ENCODE results near the gene FAM227A. TPM values are rescaled to one million over a fixed set of nuclear protein-coding genes. Genes with fewer than 3 reads are reported as not detected.

Gene FAM227A
- total RNA-seq, 2 donors from 2014 or later = 1.3 to 3.6 TPM

- no peaks in the 10 kb centered on the region for H3K36me3 ChIP-seq (replicated peaks in 1 of 2; ENCODE audit: insufficient read depth in 1 of 2, low read depth in 2 of 2)
- H3K9me3 ChIP-seq = no peaks in the 10 kb centered on the region
- H3K27ac ChIP-seq = no peak overlapping the region
- no peak for DNase-seq
- TF ChIP-seq POLR2A (IDR thresholded peaks at IDR 0.05) = no peak
- no peaks in the 10 kb centered on the region for H3K4me1 ChIP-seq
- no peaks in the 10 kb centered on the region for H3K27me3 ChIP-seq
- no peak for ATAC-seq
- 59 to 69% methylated on average over 3 of the region's 3 CpGs for WGBS, 2 donors
- no peak overlapping the region for H3K4me3 ChIP-seq
- intact Hi-C loops (cut with DNase I) = no loop called here
Measured at GRCh38 chr22:38638728-38639127, 17.5 kb downstream of the FAM227A start.

- ATAC-seq (no peak), DNase-seq (no peak)
- 84 to 93% methylated on average over 2 of the region's 2 CpGs for WGBS, 2 donors
- Histone ChIP-seq H3K4me3 (no peak overlapping the region), H3K9me3 (no peaks in the 10 kb centered on the region), H3K36me3 (replicated peaks in 1 of 2; ENCODE audit: insufficient read depth in 1 of 2, low read depth in 2 of 2) (no peaks in the 10 kb centered on the region), H3K27ac (no peak overlapping the region), H3K4me1 (no peaks in the 10 kb centered on the region), H3K27me3 (no peaks in the 10 kb centered on the region)
- intact Hi-C loops (cut with DNase I) = no loop called here
- TF ChIP-seq POLR2A (IDR thresholded peaks at IDR 0.05) = no peak
- TF ChIP-seq, protein P1, sequence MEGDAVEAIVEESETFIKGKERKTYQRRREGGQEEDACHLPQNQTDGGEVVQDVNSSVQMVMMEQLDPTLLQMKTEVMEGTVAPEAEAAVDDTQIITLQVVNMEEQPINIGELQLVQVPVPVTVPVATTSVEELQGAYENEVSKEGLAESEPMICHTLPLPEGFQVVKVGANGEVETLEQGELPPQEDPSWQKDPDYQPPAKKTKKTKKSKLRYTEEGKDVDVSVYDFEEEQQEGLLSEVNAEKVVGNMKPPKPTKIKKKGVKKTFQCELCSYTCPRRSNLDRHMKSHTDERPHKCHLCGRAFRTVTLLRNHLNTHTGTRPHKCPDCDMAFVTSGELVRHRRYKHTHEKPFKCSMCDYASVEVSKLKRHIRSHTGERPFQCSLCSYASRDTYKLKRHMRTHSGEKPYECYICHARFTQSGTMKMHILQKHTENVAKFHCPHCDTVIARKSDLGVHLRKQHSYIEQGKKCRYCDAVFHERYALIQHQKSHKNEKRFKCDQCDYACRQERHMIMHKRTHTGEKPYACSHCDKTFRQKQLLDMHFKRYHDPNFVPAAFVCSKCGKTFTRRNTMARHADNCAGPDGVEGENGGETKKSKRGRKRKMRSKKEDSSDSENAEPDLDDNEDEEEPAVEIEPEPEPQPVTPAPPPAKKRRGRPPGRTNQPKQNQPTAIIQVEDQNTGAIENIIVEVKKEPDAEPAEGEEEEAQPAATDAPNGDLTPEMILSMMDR (IDR thresholded peaks at IDR 0.05) = no peak
Measured at GRCh38 chr22:38638216-38638615, 18.0 kb downstream of the FAM227A start.

GRCh38 chr22:38632528-38632927 is 23.7 kb downstream of the FAM227A start:
- no peak for DNase-seq
- Histone ChIP-seq H3K27me3 (no peaks in the 10 kb centered on the region), H3K9me3 (no peaks in the 10 kb centered on the region), H3K4me1 (no peaks in the 10 kb centered on the region), H3K36me3 (replicated peaks in 1 of 2; ENCODE audit: insufficient read depth in 1 of 2, low read depth in 2 of 2) (no peaks in the 10 kb centered on the region), H3K27ac (no peak overlapping the region), H3K4me3 (no peak overlapping the region)
- no peak for TF ChIP-seq POLR2A (IDR thresholded peaks at IDR 0.05)
- TF ChIP-seq, protein P1 (IDR thresholded peaks at IDR 0.05) = no peak
- 48 to 51% methylated on average over 3 of the region's 3 CpGs for WGBS, 2 donors
- intact Hi-C loops (cut with DNase I) = no loop called here
- ATAC-seq = no peak

DNA sequence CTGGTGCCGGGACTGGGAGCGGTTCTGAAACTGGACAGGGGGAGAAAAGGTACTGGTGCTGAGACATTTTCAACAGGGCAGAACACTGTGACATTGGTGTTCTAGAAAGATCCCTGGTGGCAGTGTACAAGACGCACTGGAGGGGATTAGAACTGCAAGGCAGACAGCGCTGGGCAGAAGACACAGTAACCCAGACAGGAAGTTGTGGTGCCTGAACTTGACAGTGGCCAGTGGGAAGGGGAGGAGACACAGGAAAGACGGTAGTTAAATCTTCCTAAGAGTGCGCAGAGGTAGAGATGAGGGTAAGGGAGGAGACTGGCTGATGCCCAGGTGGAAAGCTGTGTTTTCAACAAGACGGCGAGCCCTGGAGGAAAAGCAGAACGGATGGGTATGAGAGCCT is 24.5 kb downstream of the FAM227A start:
- no peaks in the 10 kb centered on the region for H3K4me1 ChIP-seq
- WGBS, 2 donors = 80 to 82% methylated on average over 9 of the region's 9 CpGs
- intact Hi-C loops (cut with DNase I) = no loop called here
- no peaks in the 10 kb centered on the region for H3K27me3 ChIP-seq
- no peak overlapping the region for H3K4me3 ChIP-seq
- H3K36me3 ChIP-seq (replicated peaks in 1 of 2; ENCODE audit: insufficient read depth in 1 of 2, low read depth in 2 of 2) = no peaks in the 10 kb centered on the region
- TF ChIP-seq, protein P1 (IDR thresholded peaks at IDR 0.05) = no peak
- TF ChIP-seq POLR2A (IDR thresholded peaks at IDR 0.05) = no peak
- DNase-seq (no peak), ATAC-seq (no peak)
- H3K9me3 ChIP-seq = no peaks in the 10 kb centered on the region
- H3K27ac ChIP-seq = no peak overlapping the region

GRCh38 chr22:38629108-38629507 is 27.1 kb downstream of the FAM227A start:
- DNase-seq (no peak), ATAC-seq (no peak)
- intact Hi-C loops (cut with DNase I) = no loop called here
- no peak overlapping the region for H3K4me3 ChIP-seq
- no peaks in the 10 kb centered on the region for H3K4me1 ChIP-seq
- 76 to 77% methylated on average over 4 of the region's 4 CpGs for WGBS, 2 donors
- TF ChIP-seq POLR2A (IDR thresholded peaks at IDR 0.05) = no peak
- TF ChIP-seq, protein P1 (IDR thresholded peaks at IDR 0.05) = no peak
- no peaks in the 10 kb centered on the region for H3K36me3 ChIP-seq (replicated peaks in 1 of 2; ENCODE audit: insufficient read depth in 1 of 2, low read depth in 2 of 2)
- no peaks in the 10 kb centered on the region for H3K27me3 ChIP-seq
- no peak overlapping the region for H3K27ac ChIP-seq
- no peaks in the 10 kb centered on the region for H3K9me3 ChIP-seq

Measured in body of pancreas (tissue), 4 donors.